Panc1 (cell line): ENCODE results near the gene KIRREL3. TPM values are rescaled to one million over a fixed set of nuclear protein-coding genes. Genes with fewer than 3 reads are reported as not detected.

Experiments
- ATAC-seq: fragments of 200-7000 bp; cut with Tn5 transposase; 2 replicates; pipeline ENCODE4 v1.9.1; 2020; ENCODE audit warnings: mild to moderate bottlenecking, moderate library complexity
- BruUV-seq: library from RNA; stranded (reverse); fragments of 400-500 nt; replicated peaks from 2 replicates; lab custom pipeline; 2021; lab: Mats Ljungman, UMichigan
- CTCF ChIA-PET: fragments of 300-600 bp; sonication (Branson Sonifier 250); formaldehyde crosslinking; loops from one replicate; lab custom pipeline; 2022; ENCODE audit warnings: antibody characterized with exemption; lab: Charles Lee
- POLR2A ChIA-PET: fragments of 300-600 bp; sonication (Branson Sonifier 250); formaldehyde crosslinking; loops from one replicate; lab custom pipeline; 2022; ENCODE audit warnings: antibody characterized with exemption; lab: Charles Lee
- DNase-seq: peaks from one replicate; pipeline ENCODE4 v3.0.0-alpha.2; 2010; ENCODE audit warnings: low read depth, low spot score
- H3K27ac ChIP-seq: 2 replicates; pipeline ENCODE4 v1.5.1; 2011; ENCODE audit warnings: mild to moderate bottlenecking, low read length, inconsistent platforms
- H3K27me3 ChIP-seq: fragments of 200-500 bp; sonication (Bioruptor generic); 2 replicates; pipeline ENCODE4 v1.6.0; 2014; ENCODE audit warnings: low read length, inconsistent platforms; ENCODE audit not compliant: control insufficient read depth, insufficient read depth
- H3K36me3 ChIP-seq: fragments of 200-500 bp; sonication (Bioruptor generic); 2 replicates; pipeline ENCODE4 v1.5.1; 2014; ENCODE audit warnings: inconsistent platforms, mild to moderate bottlenecking, low read length, moderate library complexity; ENCODE audit not compliant: control insufficient read depth, insufficient read depth
- H3K4me1 ChIP-seq: 2 replicates; pipeline ENCODE4 v1.5.1; 2011; ENCODE audit warnings: inconsistent platforms, mild to moderate bottlenecking, low read length, moderate library complexity; ENCODE audit not compliant: control insufficient read depth, insufficient read depth
- H3K4me3 ChIP-seq, 2 experiments: 2 replicates each; pipeline ENCODE4 v1.5.1; 2011 to 2012; ENCODE audit warnings: low read depth in 2 of 2, low read length in 2 of 2, mild to moderate bottlenecking in 2 of 2, inconsistent platforms in 1 of 2, moderate library complexity in 1 of 2
- H3K9me3 ChIP-seq: fragments of 200-500 bp; sonication (Bioruptor generic); 2 replicates; pipeline ENCODE4 v1.5.1; 2014; ENCODE audit warnings: low read depth, mild to moderate bottlenecking, inconsistent platforms, low read length, moderate library complexity; ENCODE audit not compliant: control insufficient read depth, insufficient read depth
- CTCF ChIP-seq: fragments of 450-650 bp; IDR thresholded peaks from 2 replicates; pipeline ENCODE4 v1.5.1; 2017; ENCODE audit warnings: mild to moderate bottlenecking
- POLR2AphosphoS5 ChIP-seq: IDR thresholded peaks from 2 replicates; pipeline ENCODE4 v1.6.1; 2012; ENCODE audit warnings: mild to moderate bottlenecking, low read depth, low read length, moderate library complexity
- REST ChIP-seq, 2 experiments: IDR thresholded peaks; 2 replicates each; pipeline ENCODE4 v1.6.1; 2011 to 2012; ENCODE audit warnings: low read depth in 2 of 2, control low read depth in 1 of 2, low read length in 1 of 2, mild to moderate bottlenecking in 1 of 2, moderate library complexity in 1 of 2; ENCODE audit not compliant: insufficient read depth in 1 of 2
- SIN3A ChIP-seq: IDR thresholded peaks from 2 replicates; pipeline ENCODE4 v1.6.1; 2012; ENCODE audit warnings: low read depth, mild to moderate bottlenecking, low read length, moderate library complexity, borderline replicate concordance; ENCODE audit not compliant: insufficient read depth
- TCF7L2 ChIP-seq: IDR thresholded peaks from 2 replicates; pipeline ENCODE4 v1.6.1; 2011; ENCODE audit warnings: mild to moderate bottlenecking, low read depth, low read length, inconsistent platforms
- in situ Hi-C: cut with HindIII; loops from 2 replicates; pipeline ENCODE4 v1.10.0; 2016; ENCODE audit warnings: low sequenced_read_pairs, low pct_unique_long_range_greater_than_20kb
- intact Hi-C: fragments of 100-400 bp; cut with micrococcal nuclease; formaldehyde crosslinking; loops from one replicate; pipeline ENCODE4 v1.10.0; 2022; ENCODE audit not compliant: unreplicated experiment
- total RNA-seq: library from RNA; stranded (reverse); gene quantifications from one replicate; pipeline ENCODE4 v1.2.1, GENCODE V29; 2021; ENCODE audit not compliant: unreplicated experiment

Gene KIRREL3
- total RNA-seq, 1 experiment from 2014 or later: 0.36 TPM

GRCh38 chr11:126598344-126599216 lies 402.0 kb downstream of the KIRREL3 start:
- ATAC-seq (no peak), DNase-seq (no peak)
- intact Hi-C loops: loop anchor here (10.0 kb wide), 1 partner anchor 154 kb away; no protein-coding TSS in a partner anchor
- H3K4me3 ChIP-seq: no peak overlapping the region
- no peaks in the 10 kb centered on the region for H3K36me3 ChIP-seq
- in situ Hi-C loops: no loop called here
- H3K9me3 ChIP-seq: no peaks in the 10 kb centered on the region
- ChIA-PET POLR2A (interaction anchor here (0.7 kb wide), 1 partner anchor 13 kb away, joined by 3 read pairs; no protein-coding TSS in a partner anchor), CTCF (no interaction called here)
- no peak overlapping the region for H3K27ac ChIP-seq
- TF ChIP-seq POLR2AphosphoS5 (no peak), CTCF (no peak), TCF7L2 (no peak), SIN3A (no peak), REST (IDR thresholded peaks at IDR 0.05; ENCODE audit: insufficient read depth in 1 of 2, low read depth in 2 of 2, low read length in 1 of 2) (no peak)
- no peaks in the 10 kb centered on the region for H3K4me1 ChIP-seq
- H3K27me3 ChIP-seq: peaks cover 28% of the 10 kb centered on the region
- no TSS peak for BruUV-seq

- DNase-seq (no peak), ATAC-seq (no peak)
- H3K4me3 ChIP-seq: no peak overlapping the region
- ChIA-PET CTCF (no interaction called here), POLR2A (no interaction called here)
- no peak overlapping the region for H3K27ac ChIP-seq
- no peak for TF ChIP-seq POLR2AphosphoS5
- no peak for TF ChIP-seq CTCF
- no peak for TF ChIP-seq REST (IDR thresholded peaks at IDR 0.05; ENCODE audit: insufficient read depth in 1 of 2, low read depth in 2 of 2, low read length in 1 of 2)
- no peak for TF ChIP-seq TCF7L2
- no peak for TF ChIP-seq SIN3A
- H3K9me3 ChIP-seq: no peaks in the 10 kb centered on the region
- in situ Hi-C loops: no loop called here
- no peaks in the 10 kb centered on the region for H3K36me3 ChIP-seq
- intact Hi-C loops: loop anchor here (10.0 kb wide), 1 partner anchor 152 kb away; no protein-coding TSS in a partner anchor
- no peaks in the 10 kb centered on the region for H3K4me1 ChIP-seq
- H3K27me3 ChIP-seq: peaks cover 28% of the 10 kb centered on the region
- BruUV-seq: no TSS peak
These were observed 403.5 kb downstream of the KIRREL3 start for GRCh38 chr11:126597041-126597440.
